HepG2 (cell line): Measurements from ENCODE around the gene BPHL. TPM values are rescaled to one million over a fixed set of nuclear protein-coding genes. Genes with fewer than 3 reads are reported as not detected.

Experiments
- ATAC-seq: fragments of 200-7000 bp; cut with Tn5 transposase; 3 replicates; pipeline ENCODE4 v1.9.1; 2020; ENCODE audit warnings: mild to moderate bottlenecking, moderate library complexity
- BruUV-seq: library from RNA; stranded (reverse); fragments of 400-500 nt; replicated peaks from 2 replicates; lab custom pipeline; 2021; lab: Mats Ljungman, UMichigan
- CTCF ChIA-PET: fragments of 300-600 bp; formaldehyde crosslinking; extraction: SDS; loops from one replicate; lab custom pipeline; 2021; ENCODE audit warnings: low total read pairs, inconsistent platforms, low intra/inter-chr PET ratio; lab: Yijun Ruan, JAX
- POLR2A ChIA-PET: fragments of 350-600 bp; sonication (Branson Sonifier 250); formaldehyde crosslinking; loops from one replicate; lab custom pipeline; 2020; ENCODE audit warnings: antibody characterized with exemption, inconsistent platforms; lab: Yijun Ruan, JAX
- DNase-seq: peaks from one replicate; pipeline ENCODE4 v3.0.0-alpha.2; 2015; ENCODE audit warnings: low spot score
- FAIRE-seq: peaks from 3 replicates; lab custom pipeline; 2011; peaks lifted over from hg19 to GRCh38; lab: Jason Lieb, UNC
- H2AFZ ChIP-seq: one replicate; pipeline ENCODE4 v1.6.1; 2011; ENCODE audit warnings: low read length, inconsistent platforms
- H3K27ac ChIP-seq: fragments of 300-600 bp; 3 replicates; pipeline ENCODE4 v1.8.0; 2011; ENCODE audit warnings: mixed run types, mild to moderate bottlenecking, mixed read lengths, low read length, inconsistent platforms; ENCODE audit not compliant: insufficient read depth; ENCODE audit errors: extremely low read length
- H3K27me3 ChIP-seq, 2 experiments: fragments of 200-600 bp in 1 of 2; 2 replicates in 1 of 2; 3 replicates in 1 of 2; pipeline versions ENCODE4 v1.6.0 to v1.8.0; 2011; ENCODE audit warnings: low read length in 2 of 2, mild to moderate bottlenecking in 2 of 2, moderate library complexity in 2 of 2, inconsistent platforms in 1 of 2; ENCODE audit not compliant: insufficient read depth in 2 of 2, control insufficient read depth in 1 of 2
- H3K36me3 ChIP-seq, 2 experiments: fragments of 200-600 bp in 1 of 2; replicated peaks in 1 of 2; 2 replicates in 1 of 2; 3 replicates in 1 of 2; pipeline versions ENCODE4 v1.5.1 to v1.8.0; 2011; ENCODE audit warnings: low read length in 2 of 2, inconsistent platforms in 1 of 2; ENCODE audit not compliant: insufficient read depth in 2 of 2, control insufficient read depth in 1 of 2
- H3K4me1 ChIP-seq: 2 replicates; pipeline ENCODE4 v1.5.1; 2012; ENCODE audit warnings: low read length, inconsistent platforms; ENCODE audit not compliant: insufficient read depth
- H3K4me2 ChIP-seq: 2 replicates; pipeline ENCODE4 v1.6.0; 2011; ENCODE audit warnings: low read depth, low read length, inconsistent platforms
- H3K4me3 ChIP-seq, 3 experiments: fragments of 200-600 bp in 1 of 3; sonication (generic), shearing (Covaris generic) in 1 of 3; replicated peaks in 1 of 3; 2 replicates each; pipeline ENCODE4 v1.5.1; 2011 to 2016; ENCODE audit warnings: low read length in 3 of 3, inconsistent platforms in 2 of 3, low read depth in 2 of 3, mild to moderate bottlenecking in 2 of 3, control low read depth in 1 of 3, mixed read lengths in 1 of 3; ENCODE audit not compliant: insufficient read depth in 1 of 3
- H3K79me2 ChIP-seq: one replicate; pipeline ENCODE4 v1.6.1; 2011; ENCODE audit warnings: low read length, inconsistent platforms; ENCODE audit not compliant: insufficient read depth
- H3K9ac ChIP-seq: 2 replicates; pipeline ENCODE4 v1.6.0; 2011; ENCODE audit warnings: mild to moderate bottlenecking, low read depth, low read length, inconsistent platforms; ENCODE audit not compliant: insufficient read depth
- H3K9me3 ChIP-seq: 2 replicates; pipeline ENCODE4 v1.5.1; 2012; ENCODE audit warnings: mild to moderate bottlenecking, low read length
- H4K20me1 ChIP-seq: 2 replicates; pipeline ENCODE4 v1.6.0; 2011; ENCODE audit warnings: inconsistent platforms, mild to moderate bottlenecking, low read length, moderate library complexity; ENCODE audit not compliant: insufficient read depth
- GRHL1 ChIP-seq: sonication (generic); formaldehyde crosslinking; conservative IDR thresholded peaks from 2 replicates; pipeline ENCODE4 v1.8.0; 2022; ENCODE audit warnings: missing genetic modification reagents
- KLF9 ChIP-seq: IDR thresholded peaks from 2 replicates; pipeline ENCODE4 v1.6.1; 2016; ENCODE audit warnings: low read depth
- PHF21A ChIP-seq: sonication (generic); formaldehyde crosslinking; IDR thresholded peaks from 2 replicates; pipeline ENCODE4 v1.5.0; 2020; ENCODE audit warnings: mild to moderate bottlenecking, missing genetic modification reagents
- POGK ChIP-seq: sonication (generic); formaldehyde crosslinking; conservative IDR thresholded peaks from 2 replicates; pipeline ENCODE4 v1.8.0; 2022; ENCODE audit warnings: mild to moderate bottlenecking, moderate library complexity, missing genetic modification reagents
- REL ChIP-seq: sonication (generic); formaldehyde crosslinking; conservative IDR thresholded peaks from 2 replicates; pipeline ENCODE4 v1.8.0; 2022; ENCODE audit warnings: mild to moderate bottlenecking, missing genetic modification reagents, moderate library complexity
- TOPORS ChIP-seq: sonication (generic); formaldehyde crosslinking; IDR thresholded peaks from 2 replicates; pipeline ENCODE4 v1.8.0; 2023; ENCODE audit warnings: mild to moderate bottlenecking, missing genetic modification reagents
- ZNF749 ChIP-seq: sonication (generic); formaldehyde crosslinking; IDR thresholded peaks from 2 replicates; pipeline ENCODE4 v1.8.0; 2022; ENCODE audit warnings: mild to moderate bottlenecking, missing genetic modification reagents, moderate library complexity, borderline replicate concordance
- ZNF768 ChIP-seq: sonication (generic); formaldehyde crosslinking; IDR thresholded peaks from 2 replicates; pipeline ENCODE4 v1.4.0; 2020; ENCODE audit warnings: missing genetic modification reagents
- WGBS: methylation state at CpG from one replicate; pipeline ENCODE4 v1.1.6; 2017; ENCODE audit warnings: low lambda C conversion rate; 5-methylcytosine and 5-hydroxymethylcytosine counted together
- in situ Hi-C: cut with HindIII; loops from 2 replicates; pipeline ENCODE4 v1.10.0; 2017; ENCODE audit warnings: low pct_unique_long_range_greater_than_20kb; ENCODE audit not compliant: extremely low pct_ligation_motif_present
- intact Hi-C: fragments of 100-400 bp; cut with micrococcal nuclease; formaldehyde crosslinking; loops from one replicate; pipeline ENCODE4 v1.10.0; 2022; ENCODE audit not compliant: unreplicated experiment
- polyA plus RNA-seq, 8 experiments: library from polyadenylated mRNA; depleted of rRNA in 3 of 8; stranded (reverse) in 7 of 8; unstranded in 1 of 8; fragments of >200 nt; fragmentation: Illumina TruSeq in 4 of 8; extraction: Trizol in 4 of 8; gene quantifications; 2 replicates each; pipeline versions ENCODE4 v1.2.1 to v1.2.3, GENCODE V29; 2011 to 2016; ENCODE audit warnings: low read depth in 4 of 8, missing spikeins in 1 of 8, mixed read lengths in 1 of 8; ENCODE audit not compliant: insufficient read depth in 1 of 8
- total RNA-seq, 5 experiments: library from RNA; depleted of rRNA; stranded (reverse); fragments of >200 nt; fragmentation: Illumina TruSeq; extraction: Trizol; gene quantifications; 2 replicates each; pipeline ENCODE4 v1.2.3, GENCODE V29; 2016; ENCODE audit warnings: low read depth in 1 of 5
- TF ChIP-seq, protein P1 (sequence below): sonication (generic); formaldehyde crosslinking; IDR thresholded peaks from one replicate; pipeline ENCODE4 v1.5.1; 2020; ENCODE audit warnings: mild to moderate bottlenecking, missing genetic modification reagents; ENCODE audit errors: not compliant biosample characterization

BPHL gene
- total and polyA plus RNA-seq, 2 of the 13 experiments (the other 11 are each of a cell fraction or from before 2014, with no cell fraction given), result 37.8 to 39.5 TPM

DNA sequence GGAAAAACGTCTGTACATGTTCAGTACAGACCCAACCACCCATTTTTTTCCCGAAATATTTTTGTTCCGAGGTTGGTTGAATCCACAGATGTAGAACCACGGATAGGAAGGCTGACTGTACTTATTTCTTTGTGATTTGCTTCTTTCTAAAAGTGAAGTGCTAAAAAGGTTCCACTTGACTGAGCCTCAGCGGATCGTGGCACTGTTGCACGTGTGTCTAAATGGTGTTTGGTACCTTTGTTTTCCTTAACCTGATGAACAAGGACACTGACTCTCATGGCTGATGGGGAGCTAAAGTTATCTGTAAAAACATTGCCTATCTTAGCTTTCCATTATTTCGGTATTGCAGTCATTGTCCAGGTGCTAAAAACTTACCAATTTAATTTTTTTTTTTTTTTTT is 6.2 kb downstream of the BPHL start:
- intact Hi-C loops, result loop anchor here (5.0 kb wide), 1 partner anchor 73 kb away; no protein-coding TSS in a partner anchor
- H3K9me3 ChIP-seq, result no peaks in the 10 kb centered on the region
- in situ Hi-C loops, result no loop called here
- no peaks in the 10 kb centered on the region for H3K27me3 ChIP-seq
- DNase-seq, result no peak
- no peak for ATAC-seq
- H3K9ac ChIP-seq, result no peak overlapping the region
- 85% methylated on average over 8 of the region's 8 CpGs for WGBS
- no peak for FAIRE-seq
- H4K20me1 ChIP-seq, result no peaks in the 10 kb centered on the region
- POLR2A ChIA-PET, result no interaction called here
- H3K27ac ChIP-seq, result no peak overlapping the region
- BruUV-seq, result no TSS peak
- H2AFZ ChIP-seq, result no peak overlapping the region
- H3K36me3 ChIP-seq, result peaks cover 0 to 16% of the 10 kb centered on the region in 2 experiments; a peak in 2 of 5 replicates
- CTCF ChIA-PET, result interaction anchor here (1.2 to 2.6 kb wide), 2 partner anchors 115 to 126 kb away, joined by 3 to 20 read pairs; no protein-coding TSS in a partner anchor
- peaks cover 28% of the 10 kb centered on the region for H3K4me1 ChIP-seq
- H3K4me2 ChIP-seq, result no peak overlapping the region
- no peak overlapping the region for H3K4me3 ChIP-seq
- no peak for TF ChIP-seq REL (CRISPR knock-in tag)
- no peak for TF ChIP-seq KLF9 (CRISPR knock-in tag)
- no peak for TF ChIP-seq ZNF768 (CRISPR knock-in tag)
- TF ChIP-seq ZNF749 (CRISPR knock-in tag), result no peak
- no peak for TF ChIP-seq PHF21A (CRISPR knock-in tag)
- TF ChIP-seq, protein P1, sequence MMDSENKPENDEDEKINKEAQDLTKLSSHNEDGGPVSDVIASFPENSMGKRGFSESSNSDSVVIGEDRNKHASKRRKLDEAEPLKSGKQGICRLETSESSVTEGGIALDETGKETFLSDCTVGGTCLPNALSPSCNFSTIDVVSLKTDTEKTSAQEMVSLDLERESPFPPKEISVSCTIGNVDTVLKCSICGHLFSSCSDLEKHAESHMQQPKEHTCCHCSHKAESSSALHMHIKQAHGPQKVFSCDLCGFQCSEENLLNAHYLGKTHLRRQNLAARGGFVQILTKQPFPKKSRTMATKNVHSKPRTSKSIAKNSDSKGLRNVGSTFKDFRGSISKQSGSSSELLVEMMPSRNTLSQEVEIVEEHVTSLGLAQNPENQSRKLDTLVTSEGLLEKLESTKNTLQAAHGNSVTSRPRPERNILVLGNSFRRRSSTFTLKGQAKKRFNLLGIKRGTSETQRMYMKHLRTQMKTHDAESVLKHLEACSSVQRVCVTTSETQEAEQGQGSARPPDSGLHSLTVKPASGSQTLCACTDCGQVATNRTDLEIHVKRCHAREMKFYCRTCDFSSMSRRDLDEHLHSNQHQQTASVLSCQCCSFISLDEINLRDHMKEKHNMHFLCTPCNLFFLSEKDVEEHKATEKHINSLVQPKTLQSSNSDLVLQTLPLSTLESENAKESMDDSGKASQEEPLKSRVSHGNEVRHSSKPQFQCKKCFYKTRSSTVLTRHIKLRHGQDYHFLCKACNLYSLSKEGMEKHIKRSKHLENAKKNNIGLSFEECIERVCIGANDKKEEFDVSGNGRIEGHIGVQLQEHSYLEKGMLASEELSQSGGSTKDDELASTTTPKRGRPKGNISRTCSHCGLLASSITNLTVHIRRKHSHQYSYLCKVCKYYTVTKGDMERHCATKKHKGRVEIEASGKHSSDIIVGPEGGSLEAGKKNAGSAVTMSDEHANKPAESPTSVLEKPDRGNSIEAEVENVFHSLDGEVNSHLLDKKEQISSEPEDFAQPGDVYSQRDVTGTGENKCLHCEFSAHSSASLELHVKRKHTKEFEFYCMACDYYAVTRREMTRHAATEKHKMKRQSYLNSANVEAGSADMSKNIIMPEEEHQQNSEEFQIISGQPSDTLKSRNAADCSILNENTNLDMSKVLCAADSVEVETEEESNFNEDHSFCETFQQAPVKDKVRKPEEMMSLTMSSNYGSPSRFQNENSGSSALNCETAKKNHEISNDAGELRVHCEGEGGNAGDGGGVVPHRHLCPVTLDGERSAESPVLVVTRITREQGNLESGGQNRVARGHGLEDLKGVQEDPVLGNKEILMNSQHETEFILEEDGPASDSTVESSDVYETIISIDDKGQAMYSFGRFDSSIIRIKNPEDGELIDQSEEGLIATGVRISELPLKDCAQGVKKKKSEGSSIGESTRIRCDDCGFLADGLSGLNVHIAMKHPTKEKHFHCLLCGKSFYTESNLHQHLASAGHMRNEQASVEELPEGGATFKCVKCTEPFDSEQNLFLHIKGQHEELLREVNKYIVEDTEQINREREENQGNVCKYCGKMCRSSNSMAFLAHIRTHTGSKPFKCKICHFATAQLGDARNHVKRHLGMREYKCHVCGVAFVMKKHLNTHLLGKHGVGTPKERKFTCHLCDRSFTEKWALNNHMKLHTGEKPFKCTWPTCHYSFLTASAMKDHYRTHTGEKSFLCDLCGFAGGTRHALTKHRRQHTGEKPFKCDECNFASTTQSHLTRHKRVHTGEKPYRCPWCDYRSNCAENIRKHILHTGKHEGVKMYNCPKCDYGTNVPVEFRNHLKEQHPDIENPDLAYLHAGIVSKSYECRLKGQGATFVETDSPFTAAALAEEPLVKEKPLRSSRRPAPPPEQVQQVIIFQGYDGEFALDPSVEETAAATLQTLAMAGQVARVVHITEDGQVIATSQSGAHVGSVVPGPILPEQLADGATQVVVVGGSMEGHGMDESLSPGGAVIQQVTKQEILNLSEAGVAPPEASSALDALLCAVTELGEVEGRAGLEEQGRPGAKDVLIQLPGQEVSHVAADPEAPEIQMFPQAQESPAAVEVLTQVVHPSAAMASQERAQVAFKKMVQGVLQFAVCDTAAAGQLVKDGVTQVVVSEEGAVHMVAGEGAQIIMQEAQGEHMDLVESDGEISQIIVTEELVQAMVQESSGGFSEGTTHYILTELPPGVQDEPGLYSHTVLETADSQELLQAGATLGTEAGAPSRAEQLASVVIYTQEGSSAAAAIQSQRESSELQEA (CRISPR knock-in tag), result no peak
- no peak for TF ChIP-seq TOPORS (CRISPR knock-in tag)
- no peak for TF ChIP-seq GRHL1
- TF ChIP-seq POGK (CRISPR knock-in tag), result no peak
- H3K79me2 ChIP-seq, result peaks cover 2% of the 10 kb centered on the region
